HG03354 (cell line): ENCODE results near the gene C22orf42.
"Not testable (repeated sequence)": the region's sequence is repeated elsewhere in the genome, so short reads cannot be mapped to it uniquely, and the experiment has no call there.

Experiments
- ATAC-seq: cut with Tn5 transposase; IDR thresholded peaks from one replicate; pipeline ENCODE4 v1.9.1; 2021; ENCODE audit warnings: mild to moderate bottlenecking; ENCODE audit not compliant: unreplicated experiment, poor library complexity, severe bottlenecking

The C22orf42 gene

GRCh38 chr22:32158712-32159533, at the start of gene C22orf42:
C22orf42 (minus strand) TSS chr22:32159303; CDS start chr22:32159215, 88 bp downstream.
- ATAC-seq = no peak

- ATAC-seq = no peak
Measured at GRCh38 chr22:32208681-32209080, 49.6 kb upstream of the C22orf42 start.

GRCh38 chr22:32207971-32208480, 48.9 kb upstream of the C22orf42 start:
- ATAC-seq = no peak

GRCh38 chr22:32206774-32207758, 48.0 kb upstream of the C22orf42 start:
- no peak for ATAC-seq

- ATAC-seq = no peak
Measured at GRCh38 chr22:32205974-32206773, 47.1 kb upstream of the C22orf42 start.

- no peak for ATAC-seq
Measured at GRCh38 chr22:32204856-32205722, 46.0 kb upstream of the C22orf42 start, which contains the start of gene RFPL2. RFPL2 (minus strand) TSS chr22:32205073; CDS start chr22:32202451, 2,622 bp downstream.

GRCh38 chr22:32204040-32204855, 45.1 kb upstream of the C22orf42 start:
- ATAC-seq = no peak

- no peak for ATAC-seq
Measured at GRCh38 chr22:32203181-32204039, 44.3 kb upstream of the C22orf42 start.

- no peak for ATAC-seq
Measured at GRCh38 chr22:32202539-32203180, 43.6 kb upstream of the C22orf42 start.

- ATAC-seq = no peak
Measured at GRCh38 chr22:32202161-32202538, 43.0 kb upstream of the C22orf42 start.

GRCh38 chr22:32200752-32201151, 41.6 kb upstream of the C22orf42 start:
- ATAC-seq = no peak

GRCh38 chr22:32199961-32200360, 40.9 kb upstream of the C22orf42 start:
- no peak for ATAC-seq

- ATAC-seq = no peak
Measured at GRCh38 chr22:32199341-32199740, 40.2 kb upstream of the C22orf42 start.

- not testable (repeated sequence) for ATAC-seq
Measured at GRCh38 chr22:32197553-32198226, 38.6 kb upstream of the C22orf42 start.

- ATAC-seq = not testable (repeated sequence)
Measured at GRCh38 chr22:32195900-32196299, 36.8 kb upstream of the C22orf42 start.

- ATAC-seq = not testable (repeated sequence)
Measured at GRCh38 chr22:32193346-32193745, 34.2 kb upstream of the C22orf42 start.
